Stimulated activated CD4-positive, alpha-beta T cell treated with anti-CD3 and anti-CD28 coated beads, Interleukin-15, amount 100 ng/mL, for 48 hours (primary cell): ENCODE results near the gene SLC25A46.
"Not testable (repeated sequence)": the region's sequence is repeated elsewhere in the genome, so short reads cannot be mapped to it uniquely, and the experiment has no call there.

Source experiments
- DNase-seq, 2 donors: peaks; one replicate each; pipeline ENCODE4 v3.0.0-alpha.2; 2020; ENCODE audit warnings: low read depth in 2 of 2

SLC25A46 gene

GRCh38 chr5:110738812-110739651 is at the start of gene SLC25A46:
Gene SLC25A46 (plus strand): TSS chr5:110739007. CDS start chr5:110739120, 113 bp downstream.
- DNase-seq: peak; percentile 79

GRCh38 chr5:110690587-110690986 is 48.2 kb upstream of the SLC25A46 start:
- DNase-seq: not testable (repeated sequence)

DNA sequence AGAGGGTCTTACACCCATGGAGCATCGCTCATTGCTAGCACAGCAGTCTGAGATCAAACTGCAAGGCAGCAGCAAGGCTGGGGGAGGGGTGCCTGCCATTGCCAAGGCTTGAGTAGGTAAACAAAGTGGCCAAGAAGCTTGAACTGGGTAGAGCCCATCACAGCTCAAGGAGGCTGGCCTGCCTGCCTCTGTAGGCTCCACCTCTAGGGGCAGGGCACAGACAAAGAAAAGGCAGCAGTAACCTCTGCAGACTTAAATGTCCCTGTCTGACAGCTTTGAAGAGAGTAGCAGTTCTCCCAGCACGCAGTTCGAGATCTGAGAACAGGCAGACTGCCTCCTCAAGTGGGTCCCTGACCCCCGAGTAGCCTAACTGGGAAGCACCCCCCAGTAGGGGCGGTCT is 46.1 kb upstream of the SLC25A46 start:
- DNase-seq: not testable (repeated sequence)

DNA sequence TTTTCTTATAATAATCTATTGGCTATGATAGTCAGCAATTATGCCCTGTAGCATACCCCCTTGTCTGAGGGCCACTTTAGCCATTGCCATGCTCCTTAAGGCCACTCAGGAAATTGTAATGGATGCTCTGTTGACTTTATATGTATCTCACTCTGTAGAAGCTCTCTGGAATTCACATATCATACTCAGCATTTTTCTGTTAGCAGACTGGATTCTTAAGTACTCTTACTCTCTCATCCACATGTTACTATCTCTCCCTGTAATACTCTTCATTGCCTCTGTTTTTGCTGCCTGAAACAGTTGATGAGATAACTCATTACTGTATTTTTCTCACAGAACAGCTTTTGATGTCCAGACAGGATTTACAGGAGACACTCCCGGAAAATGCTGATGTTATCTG is 36.5 kb upstream of the SLC25A46 start:
- DNase-seq: no peak

DNA sequence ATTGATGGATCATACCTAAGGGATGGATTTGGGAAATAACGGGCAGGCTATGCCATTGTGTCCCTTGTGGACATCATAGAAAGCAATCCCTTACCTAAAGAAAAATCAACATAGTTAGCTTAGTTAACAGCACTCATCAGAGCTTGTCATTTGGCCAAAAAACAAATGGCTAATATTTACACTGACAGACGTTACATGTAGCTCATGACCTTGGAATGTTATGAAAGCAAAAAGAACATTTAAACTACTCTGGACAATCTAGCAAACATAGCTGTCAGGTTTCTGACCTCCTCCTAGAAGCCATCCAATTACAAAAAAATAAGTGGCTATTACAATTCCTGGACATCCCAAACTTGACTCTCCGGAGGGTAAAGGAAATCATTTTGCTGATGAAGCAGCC is 36.1 kb upstream of the SLC25A46 start:
- DNase-seq: no peak

DNA sequence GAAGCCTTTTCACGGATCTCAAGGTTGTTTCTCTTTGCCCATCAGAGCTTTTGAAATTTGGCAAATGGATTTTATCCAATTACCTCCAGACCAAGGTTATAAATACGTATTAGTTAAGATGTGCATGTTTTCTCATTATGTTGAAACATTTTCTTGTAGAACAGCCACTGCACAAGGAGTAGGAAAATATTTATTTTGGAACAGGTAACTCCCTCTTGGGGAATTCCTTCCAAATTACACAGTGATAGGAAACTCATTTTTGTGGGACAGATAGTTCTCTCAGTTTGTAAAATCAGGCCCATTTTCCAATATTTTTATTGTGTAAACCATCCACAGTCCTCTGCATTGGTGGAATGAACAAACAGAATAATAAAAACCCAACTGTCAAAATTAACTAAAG is 35.3 kb upstream of the SLC25A46 start:
- DNase-seq: no peak

- no peak for DNase-seq
Observed at GRCh38 chr5:110705349-110705748, 33.5 kb upstream of the SLC25A46 start.

GRCh38 chr5:110707260-110707844 is 31.5 kb upstream of the SLC25A46 start:
- DNase-seq: no peak

DNA sequence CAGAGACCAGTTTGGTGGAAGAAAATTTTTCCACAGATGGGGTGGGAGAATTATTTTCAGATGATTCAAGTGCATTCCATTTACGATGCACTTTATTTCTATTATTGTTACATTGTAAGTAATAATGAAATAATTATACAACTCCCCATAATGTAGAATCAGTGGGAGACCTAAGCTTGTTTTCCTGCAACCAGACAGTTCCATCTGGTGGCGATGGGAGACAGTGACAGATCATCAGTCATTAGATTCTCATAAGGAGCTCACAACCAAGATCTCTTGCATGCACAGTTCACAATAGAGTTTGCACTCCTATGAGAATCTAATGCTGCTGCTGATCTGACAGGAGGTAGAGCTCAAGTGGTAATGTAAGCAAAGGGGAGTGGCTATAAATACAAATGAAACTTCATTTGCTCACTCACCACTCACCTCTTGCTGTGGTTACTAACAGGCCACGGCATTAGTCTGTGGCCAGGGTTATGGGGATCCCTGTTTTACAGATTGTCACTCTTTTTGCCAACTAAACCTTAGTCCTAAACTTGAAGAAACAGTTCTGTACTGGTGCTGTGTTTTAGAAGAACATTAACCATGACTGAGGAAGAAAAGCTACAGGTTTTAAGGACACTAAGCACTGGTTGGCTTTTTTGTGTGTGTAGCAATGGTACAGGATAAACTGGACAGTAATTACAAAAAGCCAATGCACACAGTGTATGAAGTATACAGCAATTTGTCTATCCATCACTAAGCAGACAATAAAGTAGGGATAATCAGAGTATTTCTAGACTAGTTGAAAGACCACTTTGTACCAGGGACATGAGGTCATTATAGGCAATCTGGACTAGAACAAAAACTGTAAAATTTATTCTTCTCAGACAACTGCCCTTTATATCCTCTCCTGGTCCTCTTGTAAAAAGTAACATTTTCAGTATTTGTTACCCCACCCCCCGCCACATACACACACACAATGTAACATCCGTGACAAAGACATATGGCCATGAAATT is 22.3 kb upstream of the SLC25A46 start:
- DNase-seq: no peak

DNA sequence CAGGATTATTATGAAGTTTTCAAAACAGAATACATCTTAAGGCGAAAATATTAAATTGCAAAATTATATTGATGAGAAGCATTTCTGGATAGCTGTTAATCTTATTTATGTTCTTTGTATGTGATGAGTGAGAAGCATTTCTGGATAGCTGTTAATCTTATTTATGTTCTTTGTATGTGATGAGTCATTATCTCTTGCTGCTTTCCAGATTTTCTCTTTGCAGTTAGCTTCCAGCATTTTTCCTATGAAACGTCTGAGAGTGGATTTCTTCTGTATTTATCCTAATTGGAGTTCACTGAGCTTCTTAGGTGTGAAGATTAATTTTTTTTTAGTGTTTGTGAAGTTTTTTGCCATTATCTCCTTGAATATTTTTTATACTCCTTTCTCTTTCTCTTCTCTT is 20.5 kb upstream of the SLC25A46 start:
- no peak for DNase-seq

DNA sequence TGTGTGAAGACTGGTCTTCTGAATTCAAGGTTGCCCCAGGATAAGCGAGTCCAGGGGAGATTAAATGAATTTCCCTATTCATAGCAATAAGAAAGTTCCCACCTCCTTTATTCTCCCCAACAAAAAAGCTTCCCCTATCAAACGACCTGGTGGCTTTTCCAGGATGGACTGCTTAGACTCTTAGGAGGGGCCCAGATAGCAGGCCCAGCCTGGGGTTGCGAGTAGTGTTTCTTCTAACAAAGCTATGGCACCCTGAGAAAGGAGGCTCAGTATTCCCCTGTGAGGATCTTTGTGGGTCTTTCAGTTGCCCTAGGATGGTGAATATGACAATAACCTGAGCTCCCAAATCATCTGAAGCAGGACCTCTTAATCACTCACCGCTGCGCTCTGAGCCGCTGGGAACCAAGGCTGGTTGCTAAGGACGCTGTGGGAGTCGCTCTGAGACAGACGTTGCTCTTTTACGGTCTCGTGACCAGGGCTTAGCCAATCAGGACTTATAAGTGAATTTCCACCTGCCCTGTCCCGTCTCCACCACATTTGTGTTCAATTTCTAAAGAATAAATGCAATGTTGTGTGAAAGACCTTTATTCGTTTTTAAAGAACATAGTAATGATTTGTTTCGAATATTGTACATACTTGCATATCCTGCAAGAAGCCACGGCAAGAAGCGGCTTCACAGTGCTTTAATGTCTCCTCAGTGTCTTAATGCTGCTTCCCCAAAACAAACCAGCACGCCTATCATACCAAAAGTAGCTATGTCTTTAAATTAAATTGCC is 12.4 kb upstream of the SLC25A46 start, which contains the start of gene TMEM232:
TSS of gene TMEM232 (minus strand) at position 423 of the 776 bp plus-strand sequence. CDS start 59,319 bp downstream, outside the sequence.
- DNase-seq: peak; percentile 47 to 71

GRCh38 chr5:110727025-110727314 is 11.8 kb upstream of the SLC25A46 start:
- DNase-seq: no peak

DNA sequence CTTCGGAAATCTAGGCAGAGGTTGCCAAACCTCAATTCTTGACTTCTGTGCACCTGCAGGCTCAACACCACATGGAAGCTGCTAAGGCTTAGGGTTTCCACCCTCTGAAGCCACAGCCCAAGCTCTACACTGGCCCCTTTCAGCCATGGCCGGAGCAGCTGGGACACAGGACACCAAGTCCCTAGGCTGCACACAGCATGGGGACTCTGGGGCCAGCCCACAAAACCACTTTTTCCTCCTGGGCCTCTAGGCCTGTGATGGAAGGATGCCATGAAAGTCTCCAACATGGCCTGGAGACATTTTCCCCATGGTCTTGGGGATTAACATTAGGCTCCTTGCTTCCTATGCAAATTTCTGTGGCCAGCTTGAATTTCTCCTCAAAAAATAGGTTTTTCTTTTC is 7.3 kb upstream of the SLC25A46 start:
- not testable (repeated sequence) for DNase-seq

DNA sequence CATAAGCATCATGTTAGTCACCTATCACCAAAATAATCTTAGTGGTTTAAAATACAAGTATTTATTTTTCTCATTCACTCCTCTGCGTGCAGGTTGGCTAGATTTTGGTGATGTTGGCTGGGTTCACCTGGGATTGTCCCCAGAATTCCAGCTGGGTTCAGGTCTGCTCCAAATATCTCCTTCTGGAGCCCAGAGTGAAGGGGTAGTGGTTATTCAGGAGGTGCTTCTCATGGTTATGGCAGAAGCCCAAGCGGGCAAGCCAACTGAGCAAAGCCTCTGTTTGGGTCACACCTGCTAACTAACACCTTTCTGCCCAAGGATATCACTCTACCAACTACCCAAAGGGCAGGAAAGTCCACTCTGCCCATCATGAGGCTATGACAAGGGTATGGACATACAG is 4.7 kb upstream of the SLC25A46 start:
- DNase-seq: no peak

- DNase-seq: no peak
Observed at GRCh38 chr5:110735556-110735955, 3.3 kb upstream of the SLC25A46 start.

- no peak for DNase-seq
Observed at GRCh38 chr5:110736753-110737152, 2.1 kb upstream of the SLC25A46 start.

- DNase-seq: no peak
Observed at GRCh38 chr5:110738503-110738811, 350 bp upstream of the SLC25A46 start.

DNA sequence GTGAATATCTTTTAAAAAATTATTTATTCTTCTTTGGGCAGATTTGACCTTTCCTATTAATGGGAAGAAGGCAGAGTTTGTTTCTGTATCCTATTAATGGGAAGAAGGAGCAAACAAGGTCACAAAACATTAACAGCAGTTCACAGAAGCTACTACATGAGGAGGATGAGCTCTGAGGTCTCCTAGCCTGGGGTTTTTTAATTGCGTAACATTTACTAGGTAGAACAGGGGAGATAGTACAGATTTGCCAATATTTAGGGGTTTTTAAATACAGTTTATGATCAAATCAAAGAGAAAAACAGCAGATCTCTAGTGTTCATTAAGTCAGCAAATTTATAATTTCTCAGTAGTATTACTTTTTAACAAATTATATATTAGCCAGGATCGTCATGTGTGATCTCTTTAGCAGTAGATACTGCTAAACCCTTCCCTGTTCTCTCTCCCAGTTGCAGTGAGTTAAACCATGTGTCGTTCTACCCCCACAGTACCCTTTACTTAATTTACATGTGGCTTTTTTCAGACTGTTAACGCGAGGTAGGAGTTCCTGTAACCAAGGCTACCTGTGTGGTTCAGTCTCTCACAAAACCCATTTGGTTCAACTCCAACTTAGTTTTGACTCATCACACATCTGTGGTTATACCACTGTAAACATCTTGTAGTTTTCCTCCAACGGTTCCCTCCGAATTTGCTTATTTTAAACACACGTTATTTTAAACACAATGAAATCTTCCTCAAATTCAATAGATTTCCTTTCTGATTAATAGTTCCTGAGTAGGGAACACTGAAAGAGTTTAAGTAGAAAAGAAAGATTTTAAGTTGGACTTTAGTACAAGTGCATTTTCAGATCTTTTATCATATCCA is 13.3 kb downstream of the SLC25A46 start:
- DNase-seq: peak; percentile 4 to 5

DNA sequence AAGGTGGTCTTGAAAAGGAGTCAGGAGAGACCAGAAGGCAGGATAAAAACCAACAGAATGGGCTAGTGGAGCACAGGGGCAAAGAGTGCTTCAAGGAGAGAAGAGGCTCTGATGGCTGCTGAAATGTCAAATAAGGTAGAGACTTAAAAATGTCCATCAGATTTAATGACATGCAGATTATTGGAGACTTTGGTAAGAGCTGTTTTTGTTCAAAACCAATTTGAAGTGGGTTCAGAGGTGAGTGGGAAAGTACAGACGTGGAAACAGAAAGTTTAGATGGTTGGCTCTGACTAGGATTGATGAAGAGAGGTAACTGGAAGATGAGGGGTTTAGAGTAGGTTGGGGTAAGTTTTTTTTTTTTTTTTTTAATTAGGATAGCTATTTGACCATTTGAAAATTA is 14.1 kb downstream of the SLC25A46 start:
- DNase-seq: no peak

DNA sequence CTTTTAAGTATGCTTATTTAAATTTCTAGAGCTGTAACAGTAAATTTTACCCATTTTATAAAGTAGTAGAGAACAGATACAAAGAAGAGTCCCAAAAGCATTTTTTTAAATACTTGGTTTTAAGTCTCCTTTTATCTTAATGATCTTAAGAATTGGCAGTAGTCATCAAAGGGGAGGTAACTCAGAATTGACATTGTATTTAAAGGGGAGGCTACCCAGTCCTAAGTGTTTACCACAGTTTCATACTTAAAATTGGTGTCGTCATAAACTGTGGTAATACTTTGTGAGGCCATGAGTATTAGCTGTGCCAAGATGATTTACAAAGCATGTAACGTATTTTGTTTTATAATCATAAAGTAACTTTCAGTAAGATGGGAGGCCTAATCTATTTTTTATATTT is 14.8 kb downstream of the SLC25A46 start:
- DNase-seq: no peak

GRCh38 chr5:110754181-110754580 is 15.4 kb downstream of the SLC25A46 start:
- no peak for DNase-seq
